HEK293 (cell line): Measurements from ENCODE around the gene CFAP119.

Experiments
- CTCF ChIA-PET: fragments of 350-600 bp; formaldehyde crosslinking; extraction: SDS; loops from one replicate; lab custom pipeline; 2021; ENCODE audit warnings: antibody characterized with exemption; lab: Yijun Ruan, JAX
- POLR2A ChIA-PET: fragments of 300-600 bp; formaldehyde crosslinking; extraction: SDS; loops from one replicate; lab custom pipeline; 2020; ENCODE audit warnings: antibody characterized with exemption, inconsistent platforms; lab: Yijun Ruan, JAX
- H3K27ac ChIP-seq: fragments of 200-500 bp; sonication (Bioruptor generic); 2 replicates; pipeline ENCODE4 v1.5.1; 2014; ENCODE audit warnings: low read depth, low read length, control low read depth, inconsistent platforms; ENCODE audit errors: extremely low read depth
- H3K36me3 ChIP-seq, 2 experiments: fragments of 200-500 bp in 1 of 2; sonication (Bioruptor generic) in 1 of 2; 1 replicate in 1 of 2; 2 replicates in 1 of 2; pipeline ENCODE4 v1.5.1; 2014 to 2017; ENCODE audit warnings: inconsistent platforms in 2 of 2, low read length in 2 of 2; ENCODE audit not compliant: control insufficient read depth in 2 of 2, insufficient read depth in 1 of 2
- H3K4me1 ChIP-seq: fragments of 200-500 bp; sonication (Bioruptor generic); 2 replicates; pipeline ENCODE4 v1.5.1; 2014; ENCODE audit warnings: mild to moderate bottlenecking, low read length, inconsistent platforms; ENCODE audit not compliant: control insufficient read depth, insufficient read depth
- H3K4me3 ChIP-seq: 2 replicates; pipeline ENCODE4 v1.5.1; 2011; ENCODE audit warnings: low read depth, mild to moderate bottlenecking, control low read depth, low read length, moderate library complexity
- H3K9me3 ChIP-seq: fragments of 200-500 bp; sonication (Bioruptor generic); 2 replicates; pipeline ENCODE4 v1.5.1; 2014; ENCODE audit warnings: low read depth, low read length, inconsistent platforms; ENCODE audit not compliant: control insufficient read depth, insufficient read depth
- BCL11A ChIP-seq: fragments of 450-650 bp; formaldehyde crosslinking; IDR thresholded peaks from 2 replicates; pipeline ENCODE4 v1.5.1; 2016; ENCODE audit warnings: low read depth, missing biosample characterization, missing genetic modification characterization
- EGR2 ChIP-seq: fragments of 450-650 bp; formaldehyde crosslinking; IDR thresholded peaks from 2 replicates; pipeline ENCODE4 v1.5.1; 2016; ENCODE audit warnings: low read depth, missing biosample characterization, missing genetic modification characterization
- GLIS2 ChIP-seq: fragments of 450-650 bp; formaldehyde crosslinking; IDR thresholded peaks from 2 replicates; pipeline ENCODE4 v1.5.1; 2016; ENCODE audit warnings: missing biosample characterization, missing genetic modification characterization
- KLF9 ChIP-seq: fragments of 450-650 bp; formaldehyde crosslinking; IDR thresholded peaks from 2 replicates; pipeline ENCODE4 v1.5.1; 2016; ENCODE audit warnings: missing biosample characterization, missing genetic modification characterization, low read depth
- SP2 ChIP-seq: fragments of 450-650 bp; formaldehyde crosslinking; IDR thresholded peaks from 2 replicates; pipeline ENCODE4 v1.5.1; 2016; ENCODE audit warnings: missing biosample characterization, missing genetic modification characterization
- ZFHX2 ChIP-seq: fragments of 450-650 bp; formaldehyde crosslinking; conservative IDR thresholded peaks from 2 replicates; pipeline ENCODE4 v1.5.1; 2016; ENCODE audit warnings: missing biosample characterization, missing genetic modification characterization
- ZNF174 ChIP-seq: fragments of 450-650 bp; formaldehyde crosslinking; IDR thresholded peaks from 2 replicates; pipeline ENCODE4 v1.5.0; 2017; ENCODE audit warnings: missing biosample characterization, mild to moderate bottlenecking, missing genetic modification characterization
- ZNF175 ChIP-seq: fragments of 450-650 bp; formaldehyde crosslinking; IDR thresholded peaks from 2 replicates; pipeline ENCODE4 v1.5.1; 2016; ENCODE audit warnings: missing biosample characterization, missing genetic modification characterization
- ZNF223 ChIP-seq: fragments of 450-650 bp; formaldehyde crosslinking; IDR thresholded peaks from 2 replicates; pipeline ENCODE4 v1.5.1; 2016; ENCODE audit warnings: missing biosample characterization, missing genetic modification characterization
- ZNF391 ChIP-seq: fragments of 450-650 bp; formaldehyde crosslinking; IDR thresholded peaks from 2 replicates; pipeline ENCODE4 v1.5.1; 2016; ENCODE audit warnings: low read depth, missing biosample characterization, missing genetic modification characterization, borderline replicate concordance
- ZNF600 ChIP-seq: fragments of 450-650 bp; formaldehyde crosslinking; IDR thresholded peaks from 2 replicates; pipeline ENCODE4 v1.5.1; 2016; ENCODE audit warnings: missing biosample characterization, missing genetic modification characterization
- ZNF677 ChIP-seq: fragments of 450-650 bp; IDR thresholded peaks from 2 replicates; pipeline ENCODE4 v1.5.0; 2018; ENCODE audit warnings: missing biosample characterization, mild to moderate bottlenecking, missing genetic modification characterization, moderate library complexity
- ZNF707 ChIP-seq: fragments of 450-650 bp; formaldehyde crosslinking; IDR thresholded peaks from 2 replicates; pipeline ENCODE4 v1.5.1; 2016; ENCODE audit warnings: missing biosample characterization, missing genetic modification characterization
- TF ChIP-seq, protein P1 (sequence below): fragments of 450-650 bp; formaldehyde crosslinking; IDR thresholded peaks from 2 replicates; pipeline ENCODE4 v1.5.1; 2016; ENCODE audit warnings: missing biosample characterization, missing genetic modification characterization
- TF ChIP-seq, protein P2 (sequence below): fragments of 450-650 bp; formaldehyde crosslinking; IDR thresholded peaks from 2 replicates; pipeline ENCODE4 v1.5.1; 2016; ENCODE audit warnings: missing biosample characterization, missing genetic modification characterization

CFAP119 gene

DNA sequence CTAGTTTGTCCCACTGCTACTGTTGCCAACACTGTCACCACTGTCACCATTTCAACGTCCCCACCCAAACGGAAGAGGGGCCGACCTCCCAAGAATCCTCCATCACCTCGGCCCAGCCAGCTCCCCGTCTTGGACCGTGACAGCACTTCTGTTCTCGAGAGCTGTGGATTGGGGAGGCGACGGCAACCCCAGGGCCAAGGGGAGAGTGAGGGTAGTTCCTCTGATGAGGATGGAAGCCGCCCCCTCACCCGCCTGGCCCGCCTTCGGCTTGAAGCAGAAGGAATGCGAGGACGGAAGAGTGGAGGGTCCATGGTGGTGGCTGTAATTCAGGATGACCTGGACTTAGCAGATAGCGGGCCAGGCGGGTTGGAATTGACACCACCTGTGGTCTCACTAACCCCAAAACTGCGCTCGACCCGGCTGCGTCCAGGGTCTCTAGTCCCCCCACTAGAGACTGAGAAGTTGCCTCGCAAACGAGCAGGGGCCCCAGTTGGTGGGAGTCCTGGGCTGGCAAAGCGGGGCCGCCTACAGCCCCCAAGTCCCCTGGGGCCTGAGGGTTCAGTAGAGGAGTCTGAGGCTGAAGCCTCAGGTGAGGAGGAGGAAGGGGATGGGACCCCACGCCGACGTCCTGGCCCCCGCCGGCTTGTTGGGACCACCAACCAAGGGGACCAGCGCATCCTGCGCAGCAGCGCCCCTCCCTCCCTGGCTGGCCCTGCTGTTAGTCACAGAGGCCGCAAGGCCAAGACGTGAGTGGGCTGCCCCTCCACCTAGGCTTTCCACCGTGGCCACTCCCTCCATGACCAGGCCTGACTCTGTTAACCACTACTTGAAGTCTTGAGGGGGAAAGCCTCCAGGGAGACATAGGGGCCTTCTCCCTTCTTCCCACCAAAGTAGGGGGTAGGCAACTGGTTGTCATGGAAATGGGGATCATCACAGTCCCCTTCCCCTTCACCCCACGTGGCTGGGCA lies 22.6 kb downstream of the CFAP119 start:
- POLR2A ChIA-PET: interaction anchor here (1.0 to 3.8 kb wide), 7 partner anchors 9 to 81 kb away, joined by 3 to 25 read pairs (median 6); partner anchors contain the start of gene PHKG2
- TF ChIP-seq SP2: no peak
- no peak for TF ChIP-seq ZNF600 (tag by site-specific recombination)
- TF ChIP-seq ZNF174 (tag by site-specific recombination): no peak
- TF ChIP-seq EGR2 (tag by site-specific recombination): 0 out of 2 replicates have a peak, but pooled peaks have one; percentile 4
- no peak for TF ChIP-seq ZNF707
- TF ChIP-seq, protein P1, sequence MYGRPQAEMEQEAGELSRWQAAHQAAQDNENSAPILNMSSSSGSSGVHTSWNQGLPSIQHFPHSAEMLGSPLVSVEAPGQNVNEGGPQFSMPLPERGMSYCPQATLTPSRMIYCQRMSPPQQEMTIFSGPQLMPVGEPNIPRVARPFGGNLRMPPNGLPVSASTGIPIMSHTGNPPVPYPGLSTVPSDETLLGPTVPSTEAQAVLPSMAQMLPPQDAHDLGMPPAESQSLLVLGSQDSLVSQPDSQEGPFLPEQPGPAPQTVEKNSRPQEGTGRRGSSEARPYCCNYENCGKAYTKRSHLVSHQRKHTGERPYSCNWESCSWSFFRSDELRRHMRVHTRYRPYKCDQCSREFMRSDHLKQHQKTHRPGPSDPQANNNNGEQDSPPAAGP (tag by site-specific recombination): no peak
- peak; percentile 19; the same call in 1 of the 2 replicates for TF ChIP-seq ZFHX2 (tag by site-specific recombination)
- TF ChIP-seq GLIS2: peak; percentile 40; the same call in 1 of the 2 replicates
- TF ChIP-seq ZNF677 (tag by site-specific recombination): no peak
- Histone ChIP-seq H3K9me3 (no peaks in the 10 kb centered on the region), H3K36me3 (peaks cover 46 to 93% of the 10 kb centered on the region in 2 experiments; a peak in 2 of 3 replicates), H3K4me1 (no peaks in the 10 kb centered on the region), H3K27ac (no peak overlapping the region), H3K4me3 (no peak overlapping the region)
- CTCF ChIA-PET: interaction anchor here (0.6 to 1.1 kb wide), 2 partner anchors 9 to 204 kb away, joined by 3 read pairs; partner anchors contain the start of gene PHKG2

- TF ChIP-seq KLF9 (tag by site-specific recombination): no peak
- TF ChIP-seq BCL11A: 0 out of 2 replicates have a peak, but pooled peaks have one; percentile 14
- TF ChIP-seq ZNF175 (tag by site-specific recombination): no peak
- no peak overlapping the region for H3K27ac ChIP-seq
- H3K4me3 ChIP-seq: no peak overlapping the region
- H3K4me1 ChIP-seq: no peaks in the 10 kb centered on the region
- peaks cover 48 to 93% of the 10 kb centered on the region in 2 experiments; a peak in 2 of 3 replicates for H3K36me3 ChIP-seq
- ChIA-PET POLR2A (interaction anchor here (1.2 to 3.8 kb wide), 2 partner anchors 8 to 10 kb away, joined by 3 to 25 read pairs; partner anchors contain the start of gene PHKG2), CTCF (interaction anchor here (1.1 kb wide), 1 partner anchor 10 kb away, joined by 3 read pairs; the partner anchor contains the start of gene PHKG2)
- H3K9me3 ChIP-seq: no peaks in the 10 kb centered on the region
These were observed 23.8 kb downstream of the CFAP119 start for GRCh38 chr16:30737794-30738648.

DNA sequence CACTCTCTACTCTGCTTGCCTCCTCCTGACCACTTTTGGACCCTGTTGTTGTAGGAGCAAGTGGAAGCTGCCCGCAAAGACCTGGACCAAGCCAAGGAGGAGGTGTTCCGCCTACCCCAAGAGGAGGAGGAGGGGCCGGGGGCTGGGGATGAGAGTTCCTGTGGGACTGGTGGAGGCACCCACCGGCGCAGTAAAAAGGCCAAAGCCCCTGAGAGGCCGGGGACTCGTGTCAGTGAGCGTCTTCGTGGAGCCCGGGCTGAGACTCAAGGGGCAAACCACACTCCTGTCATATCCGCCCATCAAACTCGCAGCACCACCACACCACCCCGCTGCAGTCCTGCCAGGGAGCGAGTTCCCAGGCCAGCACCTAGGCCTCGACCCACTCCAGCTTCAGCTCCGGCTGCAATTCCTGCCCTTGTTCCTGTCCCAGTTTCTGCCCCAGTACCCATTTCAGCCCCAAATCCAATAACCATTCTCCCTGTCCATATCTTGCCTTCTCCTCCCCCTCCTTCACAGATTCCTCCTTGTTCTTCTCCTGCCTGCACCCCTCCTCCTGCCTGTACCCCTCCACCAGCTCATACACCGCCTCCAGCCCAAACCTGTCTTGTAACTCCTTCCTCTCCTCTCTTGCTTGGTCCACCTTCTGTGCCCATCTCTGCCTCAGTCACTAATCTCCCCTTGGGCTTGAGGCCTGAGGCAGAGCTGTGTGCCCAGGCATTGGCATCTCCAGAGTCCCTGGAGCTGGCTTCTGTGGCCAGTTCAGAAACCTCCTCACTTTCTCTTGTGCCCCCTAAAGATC lies 24.7 kb downstream of the CFAP119 start:
- POLR2A ChIA-PET: interaction anchor here (3.8 kb wide), 1 partner anchor 11 kb away, joined by 25 read pairs; the partner anchor contains the start of gene PHKG2
- CTCF ChIA-PET: no interaction called here
- Histone ChIP-seq H3K4me1 (no peaks in the 10 kb centered on the region), H3K9me3 (no peaks in the 10 kb centered on the region), H3K4me3 (no peak overlapping the region), H3K27ac (no peak overlapping the region), H3K36me3 (peaks cover 55 to 94% of the 10 kb centered on the region in 2 experiments; a peak in 2 of 3 replicates)
- TF ChIP-seq ZNF223 (tag by site-specific recombination) (peak; percentile 93), ZNF600 (tag by site-specific recombination) (peak; percentile 76), ZNF391 (no peak)
- TF ChIP-seq, protein P2, sequence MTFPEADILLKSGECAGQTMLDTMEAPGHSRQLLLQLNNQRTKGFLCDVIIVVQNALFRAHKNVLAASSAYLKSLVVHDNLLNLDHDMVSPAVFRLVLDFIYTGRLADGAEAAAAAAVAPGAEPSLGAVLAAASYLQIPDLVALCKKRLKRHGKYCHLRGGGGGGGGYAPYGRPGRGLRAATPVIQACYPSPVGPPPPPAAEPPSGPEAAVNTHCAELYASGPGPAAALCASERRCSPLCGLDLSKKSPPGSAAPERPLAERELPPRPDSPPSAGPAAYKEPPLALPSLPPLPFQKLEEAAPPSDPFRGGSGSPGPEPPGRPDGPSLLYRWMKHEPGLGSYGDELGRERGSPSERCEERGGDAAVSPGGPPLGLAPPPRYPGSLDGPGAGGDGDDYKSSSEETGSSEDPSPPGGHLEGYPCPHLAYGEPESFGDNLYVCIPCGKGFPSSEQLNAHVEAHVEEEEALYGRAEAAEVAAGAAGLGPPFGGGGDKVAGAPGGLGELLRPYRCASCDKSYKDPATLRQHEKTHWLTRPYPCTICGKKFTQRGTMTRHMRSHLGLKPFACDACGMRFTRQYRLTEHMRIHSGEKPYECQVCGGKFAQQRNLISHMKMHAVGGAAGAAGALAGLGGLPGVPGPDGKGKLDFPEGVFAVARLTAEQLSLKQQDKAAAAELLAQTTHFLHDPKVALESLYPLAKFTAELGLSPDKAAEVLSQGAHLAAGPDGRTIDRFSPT (tag by site-specific recombination): 0 out of 2 replicates have a peak, but pooled peaks have one; percentile 30
